ENCODE results near the gene RAVER2.

DNA sequence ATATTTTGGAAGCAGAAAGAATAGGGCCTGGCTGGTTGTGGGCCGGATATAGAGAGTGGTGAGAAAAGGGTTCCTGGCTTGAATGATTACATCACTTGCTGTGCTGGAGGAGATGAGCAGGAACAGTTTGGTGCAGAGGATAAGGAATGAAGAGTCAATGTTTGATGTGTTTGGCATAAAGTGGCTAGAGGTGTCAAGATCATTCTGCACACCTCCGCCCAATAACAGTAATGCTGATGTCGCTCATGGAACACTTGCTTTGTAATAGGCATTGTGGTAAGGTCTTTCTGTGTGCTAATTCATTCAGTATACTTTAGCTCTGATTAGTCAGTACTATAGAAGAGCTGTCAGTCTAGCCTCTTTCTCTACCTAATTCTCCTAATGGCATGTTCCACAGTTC lies 48.0 kb upstream of the RAVER2 start:
- TF ChIP-seq, protein P1, sequence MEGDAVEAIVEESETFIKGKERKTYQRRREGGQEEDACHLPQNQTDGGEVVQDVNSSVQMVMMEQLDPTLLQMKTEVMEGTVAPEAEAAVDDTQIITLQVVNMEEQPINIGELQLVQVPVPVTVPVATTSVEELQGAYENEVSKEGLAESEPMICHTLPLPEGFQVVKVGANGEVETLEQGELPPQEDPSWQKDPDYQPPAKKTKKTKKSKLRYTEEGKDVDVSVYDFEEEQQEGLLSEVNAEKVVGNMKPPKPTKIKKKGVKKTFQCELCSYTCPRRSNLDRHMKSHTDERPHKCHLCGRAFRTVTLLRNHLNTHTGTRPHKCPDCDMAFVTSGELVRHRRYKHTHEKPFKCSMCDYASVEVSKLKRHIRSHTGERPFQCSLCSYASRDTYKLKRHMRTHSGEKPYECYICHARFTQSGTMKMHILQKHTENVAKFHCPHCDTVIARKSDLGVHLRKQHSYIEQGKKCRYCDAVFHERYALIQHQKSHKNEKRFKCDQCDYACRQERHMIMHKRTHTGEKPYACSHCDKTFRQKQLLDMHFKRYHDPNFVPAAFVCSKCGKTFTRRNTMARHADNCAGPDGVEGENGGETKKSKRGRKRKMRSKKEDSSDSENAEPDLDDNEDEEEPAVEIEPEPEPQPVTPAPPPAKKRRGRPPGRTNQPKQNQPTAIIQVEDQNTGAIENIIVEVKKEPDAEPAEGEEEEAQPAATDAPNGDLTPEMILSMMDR (conservative IDR thresholded peaks at IDR 0.05; ENCODE audit: low read depth in 2 of 2) = no peak
- no peak for TF ChIP-seq EZH2phosphoT487 (IDR thresholded peaks at IDR 0.05; ENCODE audit: unreplicated experiment)
- no peak for TF ChIP-seq POLR2AphosphoS5 (IDR thresholded peaks at IDR 0.05; ENCODE audit: low read depth)
- TF ChIP-seq EZH2 (IDR thresholded peaks at IDR 0.05; ENCODE audit: low read depth, unreplicated experiment) = no peak

Measured in GM23338 (cell line).